WTC11 (cell line): ENCODE measurements around the gene SHROOM3. TPM values are rescaled to one million over a fixed set of nuclear protein-coding genes. Genes with fewer than 3 reads are reported as not detected.
A peak's percentile ranks its signal among the peaks of the same experiment; 100 is the strongest.

Source experiments
- ATAC-seq: fragments of 200-7000 bp; cut with Tn5 transposase; 2 replicates; pipeline ENCODE4 v1.10.0; 2021; ENCODE audit warnings: mild to moderate bottlenecking, moderate library complexity
- CTCF ChIA-PET: fragments of 300-600 bp; sonication (Branson Sonifier 250); formaldehyde crosslinking; loops from one replicate; lab custom pipeline; 2021; ENCODE audit warnings: antibody characterized with exemption; lab: Charles Lee
- POLR2A ChIA-PET: fragments of 350-600 bp; sonication (Branson Sonifier 250); formaldehyde crosslinking; loops from one replicate; lab custom pipeline; 2021; ENCODE audit warnings: antibody characterized with exemption; lab: Charles Lee
- DNase-seq: peaks from one replicate; pipeline ENCODE4 v3.0.0; 2021; ENCODE audit warnings: low spot score
- H3K27ac Mint-ChIP-seq: 2 replicates; pipeline ENCODE4 v1.8.0; 2021; ENCODE audit warnings: mixed read lengths
- H3K27me3 Mint-ChIP-seq: 2 replicates; pipeline ENCODE4 v1.8.0; 2021; ENCODE audit warnings: low read depth, mild to moderate bottlenecking, moderate library complexity, mixed read lengths
- H3K36me3 Mint-ChIP-seq: 2 replicates; pipeline ENCODE4 v1.8.0; 2021; ENCODE audit warnings: mixed read lengths
- H3K4me1 Mint-ChIP-seq: 2 replicates; pipeline ENCODE4 v1.8.0; 2022; ENCODE audit warnings: mixed read lengths
- H3K4me3 Mint-ChIP-seq: 2 replicates; pipeline ENCODE4 v1.8.0; 2021; ENCODE audit warnings: mild to moderate bottlenecking, moderate library complexity, mixed read lengths
- H3K9me3 Mint-ChIP-seq: 2 replicates; pipeline ENCODE4 v1.8.0; 2021; ENCODE audit warnings: mixed read lengths
- ATF1 ChIP-seq: sonication (generic); formaldehyde crosslinking; IDR thresholded peaks from 2 replicates; pipeline ENCODE4 v1.8.1; 2023; ENCODE audit warnings: mild to moderate bottlenecking, moderate library complexity, missing genetic modification reagents
- CBFB ChIP-seq: sonication (generic); formaldehyde crosslinking; IDR thresholded peaks from 2 replicates; pipeline ENCODE4 v1.8.1; 2022; ENCODE audit warnings: mild to moderate bottlenecking, low read depth, missing genetic modification reagents
- GTF2I ChIP-seq: fragments of 250-450 bp; sonication (Bioruptor Pico); conservative IDR thresholded peaks from 2 replicates; pipeline ENCODE4 v1.4.0; 2021; ENCODE audit warnings: mild to moderate bottlenecking
- JAZF1 ChIP-seq: fragments of 250-450 bp; sonication (Bioruptor Pico); IDR thresholded peaks from 2 replicates; pipeline ENCODE4 v1.9.0; 2021; ENCODE audit warnings: moderate library complexity, mild to moderate bottlenecking, inconsistent platforms
- NFATC4 ChIP-seq: fragments of 250-450 bp; sonication (Bioruptor Pico); IDR thresholded peaks from 2 replicates; pipeline ENCODE4 v1.9.0; 2021; ENCODE audit warnings: mild to moderate bottlenecking
- NFE2L1 ChIP-seq: sonication (generic); formaldehyde crosslinking; IDR thresholded peaks from 2 replicates; pipeline ENCODE4 v1.8.1; 2023; ENCODE audit warnings: missing genetic modification reagents
- SOX15 ChIP-seq: fragments of 250-450 bp; sonication (Bioruptor Pico); IDR thresholded peaks from 2 replicates; pipeline ENCODE4 v1.9.0; 2021; ENCODE audit warnings: mild to moderate bottlenecking
- TCF7 ChIP-seq: sonication (generic); formaldehyde crosslinking; IDR thresholded peaks from 2 replicates; pipeline ENCODE4 v1.8.0; 2022; ENCODE audit warnings: mild to moderate bottlenecking, low read depth, missing genetic modification reagents, moderate library complexity
- TEAD4 ChIP-seq: sonication (generic); formaldehyde crosslinking; IDR thresholded peaks from 2 replicates; pipeline ENCODE4 v1.8.0; 2022; ENCODE audit warnings: mild to moderate bottlenecking, missing genetic modification reagents
- TP53 ChIP-seq: sonication (generic); formaldehyde crosslinking; IDR thresholded peaks from 2 replicates; pipeline ENCODE4 v1.8.1; 2023; ENCODE audit warnings: mild to moderate bottlenecking, missing genetic modification reagents
- ZBTB21 ChIP-seq: sonication (generic); formaldehyde crosslinking; IDR thresholded peaks from 2 replicates; pipeline ENCODE4 v1.8.1; 2023; ENCODE audit warnings: mild to moderate bottlenecking, missing genetic modification reagents, borderline replicate concordance
- ZNF263 ChIP-seq: sonication (generic); formaldehyde crosslinking; IDR thresholded peaks from 2 replicates; pipeline ENCODE4 v1.8.1; 2022; ENCODE audit warnings: low read depth, mild to moderate bottlenecking, moderate library complexity, missing genetic modification reagents
- total RNA-seq: library from RNA; stranded (reverse); gene quantifications from 3 replicates; pipeline ENCODE4 v1.2.3, GENCODE V29; 2021
- TF ChIP-seq, protein P1 (sequence below): sonication (generic); formaldehyde crosslinking; IDR thresholded peaks from 2 replicates; pipeline ENCODE4 v1.8.1; 2022; ENCODE audit warnings: mild to moderate bottlenecking, moderate library complexity, missing genetic modification reagents
- TF ChIP-seq, protein P2 (sequence below): sonication (generic); formaldehyde crosslinking; IDR thresholded peaks from 2 replicates; pipeline ENCODE4 v1.8.0; 2022; ENCODE audit warnings: mild to moderate bottlenecking, missing genetic modification reagents
- TF ChIP-seq, protein P3 (sequence below): fragments of 250-450 bp; sonication (Bioruptor Pico); IDR thresholded peaks from 2 replicates; pipeline ENCODE4 v1.9.0; 2021; ENCODE audit warnings: mild to moderate bottlenecking
- TF ChIP-seq, protein P4 (sequence below): fragments of 250-450 bp; sonication (Bioruptor Pico); IDR thresholded peaks from 2 replicates; pipeline ENCODE4 v1.9.0; 2021; ENCODE audit warnings: mild to moderate bottlenecking
- TF ChIP-seq, protein P5 (sequence below): sonication (generic); formaldehyde crosslinking; conservative IDR thresholded peaks from 2 replicates; pipeline ENCODE4 v1.8.1; 2023; ENCODE audit warnings: mild to moderate bottlenecking, low read depth, missing genetic modification reagents, moderate library complexity
- TF ChIP-seq, protein P6 (sequence below): sonication (generic); formaldehyde crosslinking; IDR thresholded peaks from 2 replicates; pipeline ENCODE4 v1.8.1; 2022; ENCODE audit warnings: low read depth, missing genetic modification reagents, borderline replicate concordance

The SHROOM3 gene
- total RNA-seq, 1 experiment from 2014 or later = 71.9 TPM

DNA sequence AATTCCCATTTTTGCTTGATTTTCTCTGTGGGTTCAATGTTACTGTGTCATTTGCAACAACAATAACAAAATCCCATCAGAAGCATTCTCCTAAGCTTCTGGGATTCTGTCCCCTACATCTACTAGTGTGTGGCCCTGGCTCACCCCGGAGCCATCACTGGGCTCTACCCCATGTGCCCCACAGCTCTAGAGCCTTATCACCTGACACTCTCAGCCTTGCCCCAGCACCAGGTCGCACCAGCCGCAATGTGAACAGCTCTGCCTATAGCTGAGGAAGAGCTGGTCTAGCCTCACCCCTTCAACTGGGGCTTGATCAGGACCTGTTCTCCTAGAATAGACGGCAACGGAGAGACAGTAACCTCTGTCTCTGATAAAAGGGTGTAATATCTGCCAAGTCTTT lies 161.7 kb downstream of the SHROOM3 start:
- CTCF ChIA-PET = interaction anchor here (0.6 kb wide), 1 partner anchor 76 kb away, joined by 4 read pairs; no protein-coding TSS in a partner anchor
- Mint-ChIP-seq H3K27me3 (no peaks in the 10 kb centered on the region), H3K9me3 (peaks cover 4% of the 10 kb centered on the region), H3K27ac (peak overlapping the region; percentile 10; the same call in 1 of the 2 replicates), H3K36me3 (peaks cover 3% of the 10 kb centered on the region; the same call in 1 of the 2 replicates), H3K4me1 (peaks cover 14% of the 10 kb centered on the region), H3K4me3 (no peak overlapping the region)
- ATAC-seq = peak; percentile 30; the same call in 1 of the 2 replicates
- TF ChIP-seq, protein P1, sequence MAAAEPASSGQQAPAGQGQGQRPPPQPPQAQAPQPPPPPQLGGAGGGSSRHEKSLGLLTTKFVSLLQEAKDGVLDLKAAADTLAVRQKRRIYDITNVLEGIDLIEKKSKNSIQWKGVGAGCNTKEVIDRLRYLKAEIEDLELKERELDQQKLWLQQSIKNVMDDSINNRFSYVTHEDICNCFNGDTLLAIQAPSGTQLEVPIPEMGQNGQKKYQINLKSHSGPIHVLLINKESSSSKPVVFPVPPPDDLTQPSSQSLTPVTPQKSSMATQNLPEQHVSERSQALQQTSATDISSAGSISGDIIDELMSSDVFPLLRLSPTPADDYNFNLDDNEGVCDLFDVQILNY (CRISPR knock-in tag) = no peak
- TF ChIP-seq TCF7 (CRISPR knock-in tag) = no peak
- no peak for TF ChIP-seq ZBTB21 (CRISPR knock-in tag)
- no peak for TF ChIP-seq GTF2I
- TF ChIP-seq TP53 = no peak
- TF ChIP-seq ZNF263 = no peak
- TF ChIP-seq SOX15 = no peak
- TF ChIP-seq, protein P2, sequence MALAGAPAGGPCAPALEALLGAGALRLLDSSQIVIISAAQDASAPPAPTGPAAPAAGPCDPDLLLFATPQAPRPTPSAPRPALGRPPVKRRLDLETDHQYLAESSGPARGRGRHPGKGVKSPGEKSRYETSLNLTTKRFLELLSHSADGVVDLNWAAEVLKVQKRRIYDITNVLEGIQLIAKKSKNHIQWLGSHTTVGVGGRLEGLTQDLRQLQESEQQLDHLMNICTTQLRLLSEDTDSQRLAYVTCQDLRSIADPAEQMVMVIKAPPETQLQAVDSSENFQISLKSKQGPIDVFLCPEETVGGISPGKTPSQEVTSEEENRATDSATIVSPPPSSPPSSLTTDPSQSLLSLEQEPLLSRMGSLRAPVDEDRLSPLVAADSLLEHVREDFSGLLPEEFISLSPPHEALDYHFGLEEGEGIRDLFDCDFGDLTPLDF (CRISPR knock-in tag) = no peak
- TF ChIP-seq NFE2L1 (CRISPR knock-in tag) = no peak
- no peak for TF ChIP-seq NFATC4 (CRISPR knock-in tag)
- TF ChIP-seq TEAD4 = no peak
- TF ChIP-seq, protein P3, sequence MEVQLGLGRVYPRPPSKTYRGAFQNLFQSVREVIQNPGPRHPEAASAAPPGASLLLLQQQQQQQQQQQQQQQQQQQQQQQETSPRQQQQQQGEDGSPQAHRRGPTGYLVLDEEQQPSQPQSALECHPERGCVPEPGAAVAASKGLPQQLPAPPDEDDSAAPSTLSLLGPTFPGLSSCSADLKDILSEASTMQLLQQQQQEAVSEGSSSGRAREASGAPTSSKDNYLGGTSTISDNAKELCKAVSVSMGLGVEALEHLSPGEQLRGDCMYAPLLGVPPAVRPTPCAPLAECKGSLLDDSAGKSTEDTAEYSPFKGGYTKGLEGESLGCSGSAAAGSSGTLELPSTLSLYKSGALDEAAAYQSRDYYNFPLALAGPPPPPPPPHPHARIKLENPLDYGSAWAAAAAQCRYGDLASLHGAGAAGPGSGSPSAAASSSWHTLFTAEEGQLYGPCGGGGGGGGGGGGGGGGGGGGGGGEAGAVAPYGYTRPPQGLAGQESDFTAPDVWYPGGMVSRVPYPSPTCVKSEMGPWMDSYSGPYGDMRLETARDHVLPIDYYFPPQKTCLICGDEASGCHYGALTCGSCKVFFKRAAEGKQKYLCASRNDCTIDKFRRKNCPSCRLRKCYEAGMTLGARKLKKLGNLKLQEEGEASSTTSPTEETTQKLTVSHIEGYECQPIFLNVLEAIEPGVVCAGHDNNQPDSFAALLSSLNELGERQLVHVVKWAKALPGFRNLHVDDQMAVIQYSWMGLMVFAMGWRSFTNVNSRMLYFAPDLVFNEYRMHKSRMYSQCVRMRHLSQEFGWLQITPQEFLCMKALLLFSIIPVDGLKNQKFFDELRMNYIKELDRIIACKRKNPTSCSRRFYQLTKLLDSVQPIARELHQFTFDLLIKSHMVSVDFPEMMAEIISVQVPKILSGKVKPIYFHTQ (CRISPR knock-in tag) = no peak
- TF ChIP-seq, protein P4, sequence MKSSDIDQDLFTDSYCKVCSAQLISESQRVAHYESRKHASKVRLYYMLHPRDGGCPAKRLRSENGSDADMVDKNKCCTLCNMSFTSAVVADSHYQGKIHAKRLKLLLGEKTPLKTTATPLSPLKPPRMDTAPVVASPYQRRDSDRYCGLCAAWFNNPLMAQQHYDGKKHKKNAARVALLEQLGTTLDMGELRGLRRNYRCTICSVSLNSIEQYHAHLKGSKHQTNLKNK = no peak
- TF ChIP-seq ATF1 (CRISPR knock-in tag) = no peak
- POLR2A ChIA-PET = no interaction called here
- no peak for DNase-seq

DNA sequence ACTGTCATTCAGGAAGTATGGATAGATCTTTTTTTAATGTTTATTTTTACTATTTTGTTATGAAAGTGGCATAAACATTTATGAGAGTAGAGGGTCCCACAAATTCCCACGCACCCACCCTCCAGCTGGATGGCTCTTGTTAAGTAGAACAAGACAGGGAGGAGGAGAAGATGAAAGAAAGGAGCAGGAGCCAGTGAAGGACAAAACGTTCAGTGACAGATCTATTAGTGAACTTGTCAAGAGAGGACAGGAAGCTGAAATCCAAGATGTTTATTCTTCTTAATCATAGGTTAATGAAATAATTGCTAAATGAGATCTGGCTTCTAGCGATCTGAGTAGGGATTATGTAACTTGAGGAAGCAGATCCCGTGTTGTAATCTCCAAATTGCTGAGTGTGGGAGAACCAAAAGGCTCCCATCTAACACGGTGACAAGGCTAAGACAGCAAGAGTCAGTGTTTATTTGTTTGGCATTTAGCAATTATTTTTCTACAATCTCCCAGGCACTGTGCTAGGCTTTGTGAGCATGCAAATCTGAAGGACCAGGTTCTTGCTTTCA lies 162.5 kb downstream of the SHROOM3 start:
- POLR2A ChIA-PET = interaction anchor here (0.7 kb wide), 1 partner anchor 54 kb away, joined by 3 read pairs; no protein-coding TSS in a partner anchor
- DNase-seq (no peak), ATAC-seq (no peak)
- Mint-ChIP-seq H3K4me3 (no peak overlapping the region), H3K9me3 (no peaks in the 10 kb centered on the region), H3K36me3 (no peaks in the 10 kb centered on the region), H3K4me1 (peaks cover 11% of the 10 kb centered on the region), H3K27ac (no peak overlapping the region), H3K27me3 (no peaks in the 10 kb centered on the region)
- CTCF ChIA-PET = interaction anchor here (1.8 kb wide), 1 partner anchor 12 kb away, joined by 5 read pairs; no protein-coding TSS in a partner anchor
- TF ChIP-seq, protein P5, sequence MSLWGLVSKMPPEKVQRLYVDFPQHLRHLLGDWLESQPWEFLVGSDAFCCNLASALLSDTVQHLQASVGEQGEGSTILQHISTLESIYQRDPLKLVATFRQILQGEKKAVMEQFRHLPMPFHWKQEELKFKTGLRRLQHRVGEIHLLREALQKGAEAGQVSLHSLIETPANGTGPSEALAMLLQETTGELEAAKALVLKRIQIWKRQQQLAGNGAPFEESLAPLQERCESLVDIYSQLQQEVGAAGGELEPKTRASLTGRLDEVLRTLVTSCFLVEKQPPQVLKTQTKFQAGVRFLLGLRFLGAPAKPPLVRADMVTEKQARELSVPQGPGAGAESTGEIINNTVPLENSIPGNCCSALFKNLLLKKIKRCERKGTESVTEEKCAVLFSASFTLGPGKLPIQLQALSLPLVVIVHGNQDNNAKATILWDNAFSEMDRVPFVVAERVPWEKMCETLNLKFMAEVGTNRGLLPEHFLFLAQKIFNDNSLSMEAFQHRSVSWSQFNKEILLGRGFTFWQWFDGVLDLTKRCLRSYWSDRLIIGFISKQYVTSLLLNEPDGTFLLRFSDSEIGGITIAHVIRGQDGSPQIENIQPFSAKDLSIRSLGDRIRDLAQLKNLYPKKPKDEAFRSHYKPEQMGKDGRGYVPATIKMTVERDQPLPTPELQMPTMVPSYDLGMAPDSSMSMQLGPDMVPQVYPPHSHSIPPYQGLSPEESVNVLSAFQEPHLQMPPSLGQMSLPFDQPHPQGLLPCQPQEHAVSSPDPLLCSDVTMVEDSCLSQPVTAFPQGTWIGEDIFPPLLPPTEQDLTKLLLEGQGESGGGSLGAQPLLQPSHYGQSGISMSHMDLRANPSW (CRISPR knock-in tag) = no peak
- no peak for TF ChIP-seq CBFB
- no peak for TF ChIP-seq JAZF1 (CRISPR knock-in tag)
- TF ChIP-seq, protein P6, sequence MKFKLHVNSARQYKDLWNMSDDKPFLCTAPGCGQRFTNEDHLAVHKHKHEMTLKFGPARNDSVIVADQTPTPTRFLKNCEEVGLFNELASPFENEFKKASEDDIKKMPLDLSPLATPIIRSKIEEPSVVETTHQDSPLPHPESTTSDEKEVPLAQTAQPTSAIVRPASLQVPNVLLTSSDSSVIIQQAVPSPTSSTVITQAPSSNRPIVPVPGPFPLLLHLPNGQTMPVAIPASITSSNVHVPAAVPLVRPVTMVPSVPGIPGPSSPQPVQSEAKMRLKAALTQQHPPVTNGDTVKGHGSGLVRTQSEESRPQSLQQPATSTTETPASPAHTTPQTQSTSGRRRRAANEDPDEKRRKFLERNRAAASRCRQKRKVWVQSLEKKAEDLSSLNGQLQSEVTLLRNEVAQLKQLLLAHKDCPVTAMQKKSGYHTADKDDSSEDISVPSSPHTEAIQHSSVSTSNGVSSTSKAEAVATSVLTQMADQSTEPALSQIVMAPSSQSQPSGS (CRISPR knock-in tag) = no peak
